SK-N-SH treated with all-trans-retinoic acid at 6 μM for 48 hours (cell line): ENCODE data around the gene RPL41.
A peak's percentile ranks its signal among the peaks of the same experiment; 100 is the strongest.

Experiments used
- ARNTL ChIP-seq: fragments of 450-650 bp; formaldehyde crosslinking; IDR thresholded peaks from 2 replicates; pipeline ENCODE4 v1.5.0; 2020; ENCODE audit warnings: low read depth, mild to moderate bottlenecking, moderate library complexity, borderline replicate concordance
- CSDC2 ChIP-seq: fragments of 250-450 bp; sonication (Bioruptor Pico); IDR thresholded peaks from 2 replicates; pipeline ENCODE4 v1.5.0; 2020; ENCODE audit warnings: mild to moderate bottlenecking, moderate library complexity
- ESRRG ChIP-seq: fragments of 250-450 bp; sonication (Bioruptor Pico); IDR thresholded peaks from 2 replicates; pipeline ENCODE4 v1.6.1; 2021; ENCODE audit warnings: mild to moderate bottlenecking
- GLIS3 ChIP-seq: fragments of 250-450 bp; sonication (Bioruptor Pico); IDR thresholded peaks from 2 replicates; pipeline ENCODE4 v1.5.0; 2020; ENCODE audit warnings: mild to moderate bottlenecking, moderate library complexity
- ISL1 ChIP-seq: fragments of 250-450 bp; sonication (Bioruptor Pico); IDR thresholded peaks from 2 replicates; pipeline ENCODE4 v2.1.2; 2022; ENCODE audit warnings: mild to moderate bottlenecking, moderate library complexity
- OSR1 ChIP-seq: fragments of 250-450 bp; sonication (Bioruptor Pico); IDR thresholded peaks from 2 replicates; pipeline ENCODE4 v1.8.0; 2022; ENCODE audit warnings: moderate library complexity, mild to moderate bottlenecking, inconsistent platforms
- RARB ChIP-seq: fragments of 250-450 bp; sonication (Bioruptor Pico); IDR thresholded peaks from 2 replicates; pipeline ENCODE4 v1.8.0; 2021; ENCODE audit warnings: mild to moderate bottlenecking, moderate library complexity
- TSHZ2 ChIP-seq: fragments of 250-450 bp; sonication (Bioruptor Pico); IDR thresholded peaks from 2 replicates; pipeline ENCODE4 v1.5.0; 2020; ENCODE audit warnings: mild to moderate bottlenecking, moderate library complexity
- ZFP3 ChIP-seq: fragments of 250-450 bp; sonication (Bioruptor Pico); IDR thresholded peaks from 2 replicates; pipeline ENCODE4 v1.5.0; 2020; ENCODE audit warnings: mild to moderate bottlenecking, moderate library complexity
- ZNF8 ChIP-seq: fragments of 450-650 bp; formaldehyde crosslinking; IDR thresholded peaks from 2 replicates; pipeline ENCODE4 v1.5.0; 2020; ENCODE audit warnings: mild to moderate bottlenecking, moderate library complexity

GRCh38 chr12:56162468-56163290 is 46.2 kb downstream of the RPL41 start:
- TF ChIP-seq TSHZ2 (CRISPR knock-in tag) (no peak), ZNF8 (CRISPR knock-in tag) (no peak), OSR1 (CRISPR knock-in tag) (no peak), GLIS3 (CRISPR knock-in tag) (no peak), ZFP3 (no peak), RARB (CRISPR knock-in tag) (0 out of 2 replicates have a peak, but pooled peaks have one; percentile 21), ESRRG (CRISPR knock-in tag) (no peak), ISL1 (CRISPR knock-in tag) (no peak), CSDC2 (no peak), ARNTL (CRISPR knock-in tag) (no peak)
